T-cell (primary cell): ENCODE results near the gene ARSD. TPM values are rescaled to one million over a fixed set of nuclear protein-coding genes. Genes with fewer than 3 reads are reported as not detected.

Source experiments
- ATAC-seq, 4 experiments: fragments of 200-7000 bp in 3 of 4; fragments of 150-1000 bp in 1 of 4; cut with Tn5 transposase; replicated peaks in 1 of 4; 1 replicate in 3 of 4; 2 replicates in 1 of 4; pipeline ENCODE4 v1.10.0; 2021; ENCODE audit warnings: moderate library complexity in 3 of 4, mild to moderate bottlenecking in 2 of 4, moderate number of reproducible peaks in 1 of 4
- CTCF ChIA-PET, 2 donors: fragments of 300-600 bp; sonication (Branson Sonifier 250); formaldehyde crosslinking; loops; one replicate each; lab custom pipeline; 2022; ENCODE audit warnings: antibody characterized with exemption in 2 of 2; lab: Charles Lee
- POLR2A ChIA-PET, 2 donors: fragments of 300-600 bp; sonication (Branson Sonifier 250); formaldehyde crosslinking; loops; one replicate each; lab custom pipeline; 2022; ENCODE audit warnings: antibody characterized with exemption in 2 of 2; lab: Charles Lee
- DNase-seq, 35 experiments: peaks; one replicate each; pipeline versions ENCODE4 v3.0.0 to v3.0.0-alpha.2; 2013 to 2023
- H3K27ac ChIP-seq: one replicate; pipeline ENCODE4 v1.5.1; 2013; ENCODE audit warnings: low read length
- H3K27me3 ChIP-seq, 2 experiments: replicated peaks in 1 of 2; 1 replicate in 1 of 2; 2 replicates in 1 of 2; pipeline versions ENCODE4 v1.6.1 to v1.7.0; 2013; ENCODE audit warnings: low read length in 1 of 2, mixed read lengths in 1 of 2; ENCODE audit not compliant: control insufficient read depth in 2 of 2, insufficient read depth in 2 of 2; ENCODE audit errors: extremely low read depth in 1 of 2
- H3K36me3 ChIP-seq, 2 donors: 1 replicate in 1 of 2; 2 replicates in 1 of 2; pipeline versions ENCODE4 v1.6.1 to v1.7.0; 2013; ENCODE audit warnings: low read length in 1 of 2; ENCODE audit not compliant: control insufficient read depth in 2 of 2, insufficient read depth in 1 of 2; ENCODE audit errors: extremely low read depth in 1 of 2
- H3K4me1 ChIP-seq, 2 experiments: 1 replicate in 1 of 2; 2 replicates in 1 of 2; pipeline versions ENCODE4 v1.6.1 to v1.7.0; 2013; ENCODE audit warnings: low read length in 2 of 2, mixed read lengths in 1 of 2; ENCODE audit not compliant: insufficient read depth in 2 of 2, control insufficient read depth in 1 of 2; ENCODE audit errors: extremely low read depth in 1 of 2
- H3K4me3 ChIP-seq, 2 donors: 1 replicate in 1 of 2; 2 replicates in 1 of 2; pipeline versions ENCODE4 v1.5.1 to v1.7.0; 2013; ENCODE audit warnings: mild to moderate bottlenecking in 2 of 2, low read length in 1 of 2, moderate library complexity in 1 of 2; ENCODE audit not compliant: control insufficient read depth in 1 of 2; ENCODE audit errors: extremely low read depth in 1 of 2
- H3K9me3 ChIP-seq: 2 replicates; pipeline ENCODE4 v1.7.0; 2013
- H3K27ac Mint-ChIP-seq, 2 donors: one replicate each; pipeline ENCODE4 v1.8.0; 2020 to 2021; ENCODE audit warnings: mild to moderate bottlenecking in 2 of 2, mixed read lengths in 2 of 2
- H3K27me3 Mint-ChIP-seq, 2 donors: one replicate each; pipeline ENCODE4 v1.8.0; 2021 to 2022; ENCODE audit warnings: mixed read lengths in 2 of 2
- H3K36me3 Mint-ChIP-seq: one replicate; pipeline ENCODE4 v1.8.0; 2021; ENCODE audit warnings: mixed read lengths
- H3K4me1 Mint-ChIP-seq, 3 donors: one replicate each; pipeline ENCODE4 v1.8.0; 2020 to 2022; ENCODE audit warnings: mixed read lengths in 3 of 3, mild to moderate bottlenecking in 1 of 3
- H3K4me3 Mint-ChIP-seq, 3 donors: one replicate each; pipeline ENCODE4 v1.8.0; 2020 to 2022; ENCODE audit warnings: mild to moderate bottlenecking in 3 of 3, mixed read lengths in 3 of 3, moderate library complexity in 3 of 3
- H3K9me3 Mint-ChIP-seq, 3 donors: one replicate each; pipeline ENCODE4 v1.8.0; 2020 to 2022; ENCODE audit warnings: mixed read lengths in 3 of 3
- WGBS: methylation state at CpG from one replicate; pipeline ENCODE4 v1.1.5; 2013; ENCODE audit warnings: missing lambda C conversion rate; ENCODE audit not compliant: insufficient coverage; 5-methylcytosine and 5-hydroxymethylcytosine counted together
- total RNA-seq, 35 experiments: library from RNA in 6 of 35; stranded (reverse) in 6 of 35; fragments of 120-200 nt in 1 of 35; gene quantifications; one replicate each; pipeline versions ENCODE4 v1.2.1 to v1.2.4 and lab custom pipeline; 2013 to 2026

Gene ARSD
- total RNA-seq, 5 donors from 2014 or later (not counting 1 experiment from before 2014, with no cell fraction given): 1.4 to 4.7 (median 3.1) TPM

DNA sequence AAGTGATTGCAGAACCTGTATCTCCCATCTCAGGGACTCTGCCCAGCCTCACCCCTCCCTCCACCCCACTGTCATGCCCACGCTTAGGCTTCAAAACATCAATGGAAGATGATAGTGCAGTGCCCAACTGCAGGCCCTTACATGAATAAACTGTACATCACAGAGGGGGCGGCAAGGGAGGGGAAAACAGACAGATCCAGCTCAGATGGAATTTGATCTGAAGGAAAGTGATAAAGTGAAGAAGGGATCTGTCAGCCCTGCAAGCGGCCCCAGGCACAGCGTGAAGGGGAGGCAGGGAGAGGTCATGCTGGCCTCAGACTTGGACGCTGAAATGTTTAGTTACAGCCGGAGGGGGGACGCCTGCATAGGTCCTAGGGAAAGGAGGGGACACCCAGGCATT lies 61.9 kb downstream of the ARSD start:
- no peaks in the 10 kb centered on the region for H3K9me3 ChIP-seq
- DNase-seq: no peak
- ATAC-seq: no peak
- ChIA-PET POLR2A (no interaction called here), CTCF (no interaction called here)
- no peak overlapping the region for H3K4me3 ChIP-seq
- Mint-ChIP-seq H3K9me3 (peaks cover 0 to 5% (median 0%) of the 10 kb centered on the region in 3 donors), H3K27me3 (peaks cover 6 to 19% of the 10 kb centered on the region in 2 donors), H3K36me3 (no peaks in the 10 kb centered on the region), H3K4me1 (no peaks in the 10 kb centered on the region), H3K27ac (no peak overlapping the region), H3K4me3 (no peak overlapping the region)
- H3K36me3 ChIP-seq: no peaks in the 10 kb centered on the region
- H3K27ac ChIP-seq: no peak overlapping the region
- no CpG with 5 or more reads among the region's 7 CpGs for WGBS
- H3K27me3 ChIP-seq: peaks cover 0 to 2% of the 10 kb centered on the region in 2 experiments
- H3K4me1 ChIP-seq: no peaks in the 10 kb centered on the region

DNA sequence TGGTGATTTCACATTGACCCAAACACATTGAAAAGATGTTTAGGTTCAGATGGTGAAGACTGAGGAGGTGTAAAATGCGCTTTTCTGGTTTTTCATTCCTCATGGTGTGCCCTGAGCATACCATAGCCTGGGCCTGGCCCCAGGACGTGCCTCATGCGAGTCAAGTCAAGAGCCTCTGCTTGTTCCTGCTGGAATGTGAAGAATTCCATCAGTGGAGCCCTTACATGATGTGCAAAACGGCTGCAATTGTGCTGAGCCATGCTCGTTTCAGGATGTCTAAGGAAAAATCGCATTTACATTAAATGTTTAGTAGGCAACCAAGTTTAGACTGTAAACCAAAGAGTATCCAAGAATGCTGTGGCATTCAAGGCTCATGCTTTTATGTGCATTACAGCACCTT lies 65.5 kb downstream of the ARSD start:
- DNase-seq (no peak), ATAC-seq (no peak)
- peaks cover 0 to 9% of the 10 kb centered on the region in 2 experiments for H3K27me3 ChIP-seq
- H3K4me1 ChIP-seq: no peaks in the 10 kb centered on the region
- no peak overlapping the region for H3K27ac ChIP-seq
- no peaks in the 10 kb centered on the region for H3K36me3 Mint-ChIP-seq
- no peak overlapping the region for H3K27ac Mint-ChIP-seq
- ChIA-PET POLR2A (no interaction called here), CTCF (no interaction called here)
- no peaks in the 10 kb centered on the region for H3K9me3 ChIP-seq
- H3K4me3 Mint-ChIP-seq: no peak overlapping the region
- no peaks in the 10 kb centered on the region for H3K4me1 Mint-ChIP-seq
- no peaks in the 10 kb centered on the region for H3K36me3 ChIP-seq
- H3K9me3 Mint-ChIP-seq: no peaks in the 10 kb centered on the region
- H3K27me3 Mint-ChIP-seq: peaks cover 9 to 26% of the 10 kb centered on the region in 2 donors
- WGBS: 100% methylated on average over 1 of the region's 6 CpGs
- H3K4me3 ChIP-seq: no peak overlapping the region

DNA sequence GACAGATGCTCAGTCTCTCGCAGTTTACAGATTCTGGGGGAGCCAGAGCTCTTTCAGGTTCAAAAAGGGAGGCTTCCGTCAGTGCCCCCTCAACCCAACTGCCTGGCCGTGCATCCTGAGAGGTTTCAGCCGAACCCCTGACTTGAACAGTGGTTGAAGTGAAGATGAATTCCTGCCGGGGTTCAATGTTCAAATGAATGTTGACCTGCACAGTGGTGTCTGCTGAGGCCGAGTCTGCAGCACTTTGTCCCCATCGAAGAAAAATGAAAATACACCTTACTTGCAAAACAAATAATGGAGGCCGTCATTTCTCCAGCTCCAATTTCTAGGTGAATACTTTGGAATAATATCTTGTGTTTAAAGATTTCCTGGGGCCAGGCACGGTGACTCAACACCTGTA lies 66.7 kb downstream of the ARSD start:
- no peaks in the 10 kb centered on the region for H3K4me1 ChIP-seq
- ATAC-seq (no peak), DNase-seq (no peak)
- H3K4me1 Mint-ChIP-seq: no peaks in the 10 kb centered on the region
- ChIA-PET CTCF (no interaction called here), POLR2A (interaction anchor here in 1 of 2 donors (0.6 kb wide), 1 partner anchor 18 kb away, joined by 3 read pairs; no protein-coding TSS in a partner anchor)
- peaks cover 0 to 9% of the 10 kb centered on the region in 2 experiments for H3K27me3 ChIP-seq
- no CpG with 5 or more reads among the region's 9 CpGs for WGBS
- H3K27me3 Mint-ChIP-seq: peaks cover 9 to 26% of the 10 kb centered on the region in 2 donors
- H3K4me3 ChIP-seq: no peak overlapping the region
- H3K9me3 Mint-ChIP-seq: no peaks in the 10 kb centered on the region
- no peaks in the 10 kb centered on the region for H3K36me3 ChIP-seq
- H3K27ac ChIP-seq: no peak overlapping the region
- no peaks in the 10 kb centered on the region for H3K36me3 Mint-ChIP-seq
- H3K9me3 ChIP-seq: no peaks in the 10 kb centered on the region
- no peak overlapping the region for H3K4me3 Mint-ChIP-seq
- H3K27ac Mint-ChIP-seq: no peak overlapping the region

GRCh38 chrX:2859197-2859797 lies 69.8 kb downstream of the ARSD start:
- CTCF ChIA-PET: no interaction called here
- H3K36me3 ChIP-seq: no peaks in the 10 kb centered on the region
- H3K4me3 ChIP-seq: no peak overlapping the region
- H3K9me3 ChIP-seq: no peaks in the 10 kb centered on the region
- Mint-ChIP-seq H3K27me3 (peaks cover 3 to 14% of the 10 kb centered on the region in 2 donors), H3K36me3 (no peaks in the 10 kb centered on the region), H3K4me1 (no peaks in the 10 kb centered on the region), H3K27ac (no peak overlapping the region), H3K9me3 (no peaks in the 10 kb centered on the region), H3K4me3 (no peak overlapping the region)
- H3K27me3 ChIP-seq: peaks cover 0 to 7% of the 10 kb centered on the region in 2 experiments
- H3K27ac ChIP-seq: no peak overlapping the region
- no CpG with 5 or more reads among the region's 1 CpG for WGBS
- DNase-seq: no peak
- H3K4me1 ChIP-seq: no peaks in the 10 kb centered on the region
- ATAC-seq: no peak
- POLR2A ChIA-PET: no interaction called here

GRCh38 chrX:2857566-2857965 lies 71.6 kb downstream of the ARSD start:
- ATAC-seq: no peak
- Mint-ChIP-seq H3K27me3 (peaks cover 3 to 7% of the 10 kb centered on the region in 2 donors), H3K36me3 (no peaks in the 10 kb centered on the region), H3K4me3 (no peak overlapping the region), H3K27ac (no peak overlapping the region), H3K9me3 (no peaks in the 10 kb centered on the region), H3K4me1 (no peaks in the 10 kb centered on the region)
- no peaks in the 10 kb centered on the region for H3K4me1 ChIP-seq
- H3K36me3 ChIP-seq: no peaks in the 10 kb centered on the region
- no CpG with 5 or more reads among the region's 3 CpGs for WGBS
- H3K9me3 ChIP-seq: no peaks in the 10 kb centered on the region
- DNase-seq: no peak
- ChIA-PET POLR2A (no interaction called here), CTCF (no interaction called here)
- no peak overlapping the region for H3K27ac ChIP-seq
- H3K4me3 ChIP-seq: no peak overlapping the region
- peaks cover 0 to 7% of the 10 kb centered on the region in 2 experiments for H3K27me3 ChIP-seq

DNA sequence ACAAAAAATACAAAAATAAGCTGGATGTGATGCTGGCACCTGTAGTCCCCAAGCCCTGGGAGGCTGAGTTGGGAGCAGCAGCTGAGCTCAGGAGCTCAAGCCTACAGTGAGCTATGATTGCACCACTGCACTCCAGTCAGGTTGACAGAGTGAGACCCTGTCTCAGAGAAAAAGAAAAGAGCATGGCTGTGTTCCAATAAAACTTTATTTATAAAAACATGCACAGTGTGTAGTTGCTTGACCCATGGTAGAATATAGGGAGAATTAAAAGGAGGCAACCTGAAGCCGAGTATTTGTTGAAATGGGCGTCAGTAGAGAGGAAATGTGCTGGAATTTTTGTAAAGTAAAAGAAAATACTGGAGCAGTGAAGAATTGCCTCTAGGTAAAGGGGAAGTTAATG lies 73.4 kb downstream of the ARSD start:
- H3K36me3 Mint-ChIP-seq: no peaks in the 10 kb centered on the region
- no peaks in the 10 kb centered on the region for H3K4me1 Mint-ChIP-seq
- H3K4me1 ChIP-seq: no peaks in the 10 kb centered on the region
- H3K27ac ChIP-seq: no peak overlapping the region
- no peaks in the 10 kb centered on the region for H3K27me3 Mint-ChIP-seq
- CTCF ChIA-PET: no interaction called here
- no peak overlapping the region for H3K27ac Mint-ChIP-seq
- no peak overlapping the region for H3K4me3 ChIP-seq
- no peaks in the 10 kb centered on the region for H3K9me3 Mint-ChIP-seq
- H3K36me3 ChIP-seq: no peaks in the 10 kb centered on the region
- H3K27me3 ChIP-seq: no peaks in the 10 kb centered on the region
- WGBS: no CpG with 5 or more reads among the region's 2 CpGs
- DNase-seq (no peak), ATAC-seq (no peak)
- POLR2A ChIA-PET: no interaction called here
- no peaks in the 10 kb centered on the region for H3K9me3 ChIP-seq
- H3K4me3 Mint-ChIP-seq: no peak overlapping the region
